GM19035 (cell line): ENCODE data around the gene MINDY4B.

Experiments
- ATAC-seq: cut with Tn5 transposase; IDR thresholded peaks from one replicate; pipeline ENCODE4 v1.9.1; 2021; ENCODE audit not compliant: unreplicated experiment

Gene MINDY4B

DNA sequence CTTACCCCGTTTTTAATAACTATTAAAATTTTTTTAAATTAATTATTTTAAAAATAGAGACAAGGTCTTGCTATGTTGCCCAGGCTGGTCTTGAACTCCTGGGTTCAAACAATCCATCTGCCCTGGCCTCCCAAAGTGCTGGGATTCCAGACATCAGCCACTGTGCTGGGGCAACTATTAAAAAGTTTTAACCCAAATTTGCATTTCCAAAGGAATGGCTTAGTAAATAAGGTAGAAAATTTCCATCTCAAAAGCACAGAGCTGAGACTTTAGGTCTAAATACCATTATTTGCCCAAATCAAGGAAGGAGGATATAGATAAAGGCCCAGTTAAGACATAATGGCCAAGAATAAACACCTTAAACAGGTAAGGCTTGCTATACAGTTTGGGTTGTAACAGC, 56.4 kb downstream of the MINDY4B start:
- no peak for ATAC-seq

DNA sequence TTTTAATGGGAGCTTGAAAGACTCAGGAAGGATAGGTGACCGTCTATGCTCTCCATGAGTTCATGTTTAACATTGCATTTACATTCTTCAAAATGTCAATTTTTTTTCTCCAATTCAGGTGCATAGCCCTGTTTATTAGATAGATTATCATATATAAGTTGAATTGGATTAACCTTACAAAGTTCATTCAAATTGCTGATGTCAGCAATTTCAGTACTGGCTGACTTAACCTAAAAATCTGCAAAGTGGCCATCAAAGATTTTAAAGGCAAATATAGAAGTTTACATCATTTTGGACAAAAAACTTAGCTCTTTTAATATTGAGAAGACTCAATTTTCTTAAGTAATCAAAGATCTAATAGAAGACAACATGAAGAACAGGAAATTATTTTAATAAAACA, 57.8 kb downstream of the MINDY4B start:
- ATAC-seq = no peak

- ATAC-seq = no peak
These were observed 60.8 kb downstream of the MINDY4B start for GRCh38 chr3:150844484-150844883.

GRCh38 chr3:150843241-150843640, 62.0 kb downstream of the MINDY4B start:
- ATAC-seq = no peak

- ATAC-seq = no peak
These were observed 64.3 kb downstream of the MINDY4B start for GRCh38 chr3:150840802-150841515.

DNA sequence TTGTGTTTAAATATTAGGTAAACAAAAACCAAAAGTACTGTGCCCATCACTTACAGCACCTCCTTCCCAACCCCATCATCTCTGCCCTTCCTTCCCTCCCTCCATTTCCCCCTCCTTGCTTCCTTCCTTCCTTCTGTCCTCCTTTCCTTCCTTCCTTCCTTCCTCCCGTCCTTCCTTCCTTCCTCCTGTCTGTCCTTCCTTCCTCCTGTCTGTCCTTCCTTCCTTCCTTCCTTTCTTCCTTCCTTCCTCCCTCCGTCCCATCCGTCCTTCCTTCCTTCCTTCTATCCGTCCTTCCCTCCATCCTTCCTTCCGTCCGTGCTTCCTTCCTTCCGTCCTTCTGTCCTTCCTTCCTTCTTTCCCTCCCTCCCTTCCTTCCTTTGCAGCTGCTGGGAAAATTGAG, 74.5 kb downstream of the MINDY4B start:
- ATAC-seq = no peak

GRCh38 chr3:150830094-150830681, 75.1 kb downstream of the MINDY4B start:
- peak; percentile 71 for ATAC-seq

DNA sequence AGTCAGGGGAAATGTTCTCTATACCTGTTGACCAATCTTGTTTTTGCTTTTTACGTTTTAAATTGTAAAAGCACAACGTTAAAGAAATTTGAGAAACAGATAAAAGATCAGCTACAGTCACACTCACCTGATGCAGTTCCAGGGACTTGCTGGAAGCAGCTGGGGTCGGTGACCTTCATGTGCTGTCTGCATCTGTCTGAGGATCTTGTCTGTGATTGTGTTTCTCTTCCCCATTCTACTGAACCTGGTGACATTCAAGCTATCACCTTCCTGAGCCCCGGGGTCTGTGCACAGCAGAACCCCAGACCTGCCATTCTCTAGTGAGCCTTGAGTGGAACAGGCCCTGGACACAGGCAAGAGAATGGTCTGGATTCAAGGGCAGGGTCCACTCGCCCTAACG, 75.8 kb downstream of the MINDY4B start:
- ATAC-seq = no peak

- ATAC-seq = no peak
These were observed 76.2 kb downstream of the MINDY4B start for GRCh38 chr3:150828997-150829396.

- ATAC-seq = no peak
These were observed 77.0 kb downstream of the MINDY4B start for GRCh38 chr3:150828261-150828660.

- no peak for ATAC-seq
These were observed 78.6 kb downstream of the MINDY4B start for GRCh38 chr3:150826466-150827282.

GRCh38 chr3:150825916-150826377, 79.3 kb downstream of the MINDY4B start:
- ATAC-seq = no peak

- ATAC-seq = no peak
These were observed 79.9 kb downstream of the MINDY4B start for GRCh38 chr3:150825192-150825915.

DNA sequence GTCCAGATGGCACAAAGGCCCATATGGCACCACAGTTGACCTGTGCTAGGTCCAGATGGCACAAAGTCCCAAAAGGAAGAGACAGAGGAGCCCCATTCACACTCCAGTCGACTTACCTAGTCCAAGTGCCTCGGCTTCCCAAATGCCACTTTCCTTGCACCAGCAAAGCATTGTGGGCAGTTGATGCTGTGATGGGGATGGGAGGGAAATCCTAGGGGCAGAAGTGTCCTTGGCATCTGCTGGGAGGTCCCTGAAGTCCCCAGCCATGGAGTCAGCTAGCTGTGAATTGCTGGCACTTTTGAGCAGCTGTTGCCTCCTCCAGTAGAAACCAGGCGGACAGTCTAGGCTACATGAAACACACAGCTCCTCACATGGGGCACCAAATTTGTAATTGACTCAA, 82.0 kb downstream of the MINDY4B start:
- ATAC-seq = no peak

DNA sequence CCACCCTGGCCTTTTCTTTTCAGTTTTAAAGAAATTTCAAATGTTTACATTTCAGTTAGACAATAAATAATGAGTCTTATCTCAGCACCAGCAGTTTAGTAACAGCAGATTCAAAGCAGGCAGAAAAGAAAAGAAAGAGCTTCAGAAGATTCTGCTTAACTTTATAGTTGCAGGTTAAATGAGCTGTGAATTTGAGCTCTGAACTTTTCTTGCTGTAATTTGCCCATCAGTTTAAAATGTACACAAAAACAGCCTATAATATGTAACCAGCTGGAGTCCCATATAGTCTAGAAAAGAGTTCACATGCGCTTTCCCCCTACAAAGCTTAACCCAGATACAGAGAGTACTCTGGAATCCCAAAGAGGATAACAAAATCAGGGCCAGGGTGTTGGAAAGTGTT, 82.6 kb downstream of the MINDY4B start:
- no peak for ATAC-seq
